T-helper 1 cell (primary cell): ENCODE results near the gene ZNF540.
"Not testable (repeated sequence)": the region's sequence is repeated elsewhere in the genome, so short reads cannot be mapped to it uniquely, and the experiment has no call there.

ENCODE experiments used
- DNase-seq, 5 donors: peaks; one replicate each; pipeline ENCODE4 v3.0.0-alpha.2; 2012 to 2020
- total RNA-seq, 4 donors: gene quantifications; one replicate each; lab custom pipeline; 2026; lab: John Stamatoyannopoulos, UW

ZNF540 gene
- total RNA-seq: 11.3 to 22.0 (median 19.4) reads per million in 4 donors

DNA sequence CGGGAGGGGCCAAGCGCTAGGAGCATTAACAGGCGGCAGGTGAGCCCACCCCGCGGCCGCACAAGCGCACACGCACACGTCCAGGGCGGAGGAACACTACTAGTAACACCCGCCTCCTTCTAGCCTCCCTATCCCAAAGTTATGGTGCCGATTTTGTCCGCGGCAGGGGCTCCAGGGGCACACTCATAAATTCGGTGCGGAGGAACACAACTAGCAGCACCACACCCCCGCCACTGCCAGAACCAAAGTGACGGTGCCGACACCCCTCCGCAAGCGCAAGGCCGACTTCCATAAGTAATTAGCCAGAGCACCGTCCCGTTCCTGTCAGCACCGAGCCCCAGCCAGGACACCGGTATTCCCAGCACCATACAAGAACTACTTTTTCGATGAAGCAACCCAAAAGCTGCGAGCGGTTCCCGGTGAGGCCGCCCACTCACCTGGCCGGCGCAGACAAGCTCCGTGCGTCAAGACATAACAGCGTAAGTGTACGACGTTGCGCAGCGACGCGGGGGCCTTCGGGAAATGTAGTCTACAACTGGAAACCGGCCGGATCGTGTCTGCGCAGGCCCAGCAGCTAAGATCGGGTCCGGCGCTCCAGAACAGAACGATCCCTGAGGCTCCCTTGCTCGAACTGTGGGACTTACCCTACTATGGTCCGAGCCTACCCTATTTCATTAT lies at the start of gene ZNF540, which contains the start of gene ZNF571:
Gene ZNF540, plus strand, starts transcription at position 573 of the 678 bp plus-strand sequence. CDS start 3,572 bp downstream, outside the sequence.
Gene ZNF571, minus strand, starts transcription at position 489 of the 678 bp plus-strand sequence. CDS start 8,116 bp downstream, outside the sequence.
- peak; percentile 79 to 91 (median 84) for DNase-seq

DNA sequence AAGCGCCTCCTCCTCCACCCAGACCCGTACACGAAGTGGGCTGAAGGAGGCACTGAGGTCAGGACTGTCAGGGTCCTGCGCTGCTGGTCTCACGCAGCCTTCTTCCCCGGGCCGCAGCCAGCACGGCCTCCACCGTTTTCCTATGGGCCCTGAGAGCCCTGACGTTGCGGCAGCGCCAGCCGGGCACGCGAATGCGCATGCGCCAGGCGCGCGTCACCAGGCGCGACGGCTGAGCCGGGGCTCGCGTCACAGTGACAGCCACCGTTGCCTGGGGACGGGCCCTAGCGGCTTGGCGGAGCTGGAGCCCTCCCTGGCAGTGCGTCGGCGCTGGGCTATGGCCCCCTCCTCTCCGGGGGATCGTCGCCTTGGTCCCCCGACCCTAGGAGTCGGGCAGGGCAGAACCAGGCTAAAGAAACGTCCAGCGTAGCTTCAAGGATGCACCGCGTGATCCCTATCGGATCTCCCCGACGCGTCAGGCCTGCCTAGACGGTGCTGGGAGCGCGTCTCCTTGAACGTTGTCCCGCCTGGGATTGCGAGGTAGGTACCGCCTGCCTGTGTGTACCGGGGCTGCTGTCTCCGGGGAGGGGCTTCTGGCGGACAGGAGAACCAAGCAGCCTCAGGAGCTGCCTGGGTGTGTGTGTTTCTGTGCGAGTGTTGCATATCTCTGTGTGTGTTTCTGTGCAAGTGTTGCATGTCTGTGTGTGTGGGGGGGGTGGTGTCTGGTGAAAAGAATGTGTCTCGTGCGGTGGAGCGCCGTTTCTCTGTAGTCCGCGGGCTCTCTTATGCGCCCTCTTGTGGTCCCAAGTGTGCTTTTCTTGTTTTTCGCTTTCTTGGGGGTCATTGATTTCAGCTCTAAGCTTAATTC lies 43.3 kb upstream of the ZNF540 start:
- DNase-seq: peak; percentile 18 to 66 (median 34)

DNA sequence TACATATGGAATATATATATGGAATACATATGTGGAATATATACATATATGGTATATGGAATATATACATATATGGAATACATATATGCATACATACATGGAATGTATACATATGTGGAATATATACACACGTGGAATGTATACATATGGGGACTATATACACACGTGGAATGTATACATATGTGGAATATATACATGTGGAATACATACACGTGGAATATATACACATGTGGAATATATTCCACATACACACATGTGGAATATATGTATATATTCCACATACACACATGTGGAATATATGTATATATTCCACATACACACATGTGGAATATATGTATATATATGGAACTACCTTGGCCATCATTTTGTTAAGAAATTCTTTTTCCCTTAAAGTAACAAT lies 31.2 kb upstream of the ZNF540 start:
- DNase-seq: no peak

DNA sequence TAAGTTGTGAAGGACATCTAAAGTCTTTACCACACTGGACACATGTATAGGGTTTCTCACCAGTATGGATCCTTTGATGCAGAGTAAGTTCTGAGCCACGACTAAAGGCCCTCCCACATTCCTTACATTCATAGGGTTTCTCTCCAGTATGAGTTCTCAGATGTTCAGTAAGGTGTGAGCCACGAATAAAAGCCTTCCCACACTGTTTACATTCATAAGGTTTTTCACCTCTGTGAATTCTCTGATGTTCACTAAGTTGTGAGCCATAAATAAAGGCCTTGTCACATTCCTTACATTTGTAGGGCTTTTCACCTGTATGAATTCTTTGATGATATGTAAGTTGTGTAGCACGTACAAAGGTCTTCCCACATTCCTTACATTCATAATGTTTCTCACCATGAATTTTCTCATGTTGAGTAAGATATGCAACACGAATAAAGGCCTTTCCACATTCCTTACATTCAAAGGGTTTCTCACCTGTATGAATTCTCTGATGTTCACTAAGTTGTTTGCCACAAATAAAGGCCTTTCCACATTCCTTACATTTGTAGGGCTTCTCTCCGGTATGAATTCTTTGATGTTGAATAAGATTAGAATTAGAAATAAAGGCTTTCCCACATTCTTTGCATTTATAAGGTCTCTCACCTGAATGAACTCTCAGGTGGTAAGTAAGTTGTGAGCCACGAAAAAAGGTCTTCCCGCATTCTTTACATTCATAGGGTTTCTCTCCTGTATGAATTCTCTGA lies 29.9 kb upstream of the ZNF540 start:
- DNase-seq: no peak

DNA sequence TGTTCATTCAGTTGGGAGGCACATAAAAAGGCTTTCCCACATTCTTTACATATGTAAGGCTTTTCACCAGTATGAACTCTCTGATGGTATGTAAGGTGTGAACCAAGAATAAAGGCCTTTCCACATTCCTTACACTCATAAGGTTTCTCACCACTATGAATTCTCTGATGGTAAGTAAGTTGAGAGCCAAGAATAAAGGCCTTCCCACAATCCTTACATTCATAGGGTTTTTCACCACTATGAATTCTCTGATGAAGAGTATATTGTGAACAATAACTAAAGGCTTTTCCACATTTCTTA lies 29.4 kb upstream of the ZNF540 start:
- no peak for DNase-seq

DNA sequence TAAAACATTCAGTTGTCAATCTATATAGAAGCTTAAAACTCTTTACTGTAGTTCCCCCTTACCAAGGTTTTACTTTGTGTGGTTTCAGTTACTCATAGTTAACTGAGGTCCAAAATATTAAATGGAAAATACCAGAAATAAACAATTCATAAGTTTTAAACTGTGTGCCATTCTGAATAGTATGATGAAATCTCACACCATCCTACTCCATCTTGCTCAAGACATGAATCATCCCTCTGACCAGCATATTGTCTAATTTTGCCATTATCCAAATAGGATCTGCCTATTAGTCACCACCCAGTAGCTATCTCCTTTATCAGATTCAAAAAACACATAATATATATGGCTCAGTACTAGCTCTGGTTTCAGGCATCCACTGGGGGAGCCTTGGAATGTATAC lies 22.5 kb upstream of the ZNF540 start:
- no peak for DNase-seq

DNA sequence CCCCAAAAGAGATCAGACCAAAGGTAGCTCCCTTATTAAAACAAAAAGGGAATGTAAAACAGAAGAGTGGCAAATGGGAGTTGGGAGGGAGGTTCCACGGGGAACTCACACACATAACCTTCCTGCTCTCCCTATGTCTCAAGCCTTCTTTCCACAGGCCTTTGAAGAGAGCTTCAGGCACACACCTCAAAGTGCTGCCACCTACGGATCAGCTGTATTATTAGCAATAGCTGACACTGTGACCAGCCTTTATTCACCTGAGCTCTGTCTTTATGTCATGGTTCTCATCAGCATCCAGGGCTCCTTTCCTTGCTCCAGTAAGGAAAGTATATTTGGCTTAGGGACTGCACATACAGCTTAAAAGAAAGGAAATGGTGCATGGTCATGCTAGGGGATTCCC lies 11.3 kb upstream of the ZNF540 start:
- no peak for DNase-seq

DNA sequence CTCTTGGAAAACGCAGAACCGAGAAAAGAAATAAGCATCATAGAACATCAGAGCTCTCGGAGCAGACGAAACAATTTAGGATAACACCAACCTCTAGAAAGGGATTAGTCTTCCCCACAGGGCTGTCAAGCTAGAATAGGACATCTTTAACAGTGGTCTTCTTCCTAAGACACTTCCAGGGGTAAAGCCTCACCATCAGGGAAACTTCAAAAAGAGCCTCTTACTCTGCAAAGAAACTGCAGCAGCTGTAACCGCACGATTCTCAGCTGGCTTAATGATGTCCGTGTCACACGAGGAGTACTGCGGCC lies 726 bp upstream of the ZNF540 start:
- no peak for DNase-seq

DNA sequence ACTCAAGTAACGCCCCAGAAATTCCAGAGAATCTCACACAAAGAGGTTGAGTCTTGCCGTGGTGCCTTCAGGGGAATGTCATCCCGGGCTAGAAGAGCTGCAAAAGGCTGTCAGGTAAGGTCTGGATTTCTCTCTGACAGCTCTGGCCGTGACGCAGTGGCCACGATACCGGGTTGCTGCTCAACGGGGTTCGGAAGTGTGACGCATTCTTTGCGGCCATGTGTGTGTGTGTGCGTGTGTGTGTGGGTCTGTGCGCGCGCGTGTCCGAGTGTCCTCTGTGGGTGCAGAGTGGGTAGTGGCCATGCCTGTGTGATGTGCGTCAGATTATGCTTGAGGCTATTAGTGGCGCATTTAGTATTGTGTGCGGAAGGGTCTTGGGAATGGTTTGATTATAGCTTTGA lies 306 bp downstream of the ZNF540 start:
- peak; percentile 33 to 61 (median 50) for DNase-seq

DNA sequence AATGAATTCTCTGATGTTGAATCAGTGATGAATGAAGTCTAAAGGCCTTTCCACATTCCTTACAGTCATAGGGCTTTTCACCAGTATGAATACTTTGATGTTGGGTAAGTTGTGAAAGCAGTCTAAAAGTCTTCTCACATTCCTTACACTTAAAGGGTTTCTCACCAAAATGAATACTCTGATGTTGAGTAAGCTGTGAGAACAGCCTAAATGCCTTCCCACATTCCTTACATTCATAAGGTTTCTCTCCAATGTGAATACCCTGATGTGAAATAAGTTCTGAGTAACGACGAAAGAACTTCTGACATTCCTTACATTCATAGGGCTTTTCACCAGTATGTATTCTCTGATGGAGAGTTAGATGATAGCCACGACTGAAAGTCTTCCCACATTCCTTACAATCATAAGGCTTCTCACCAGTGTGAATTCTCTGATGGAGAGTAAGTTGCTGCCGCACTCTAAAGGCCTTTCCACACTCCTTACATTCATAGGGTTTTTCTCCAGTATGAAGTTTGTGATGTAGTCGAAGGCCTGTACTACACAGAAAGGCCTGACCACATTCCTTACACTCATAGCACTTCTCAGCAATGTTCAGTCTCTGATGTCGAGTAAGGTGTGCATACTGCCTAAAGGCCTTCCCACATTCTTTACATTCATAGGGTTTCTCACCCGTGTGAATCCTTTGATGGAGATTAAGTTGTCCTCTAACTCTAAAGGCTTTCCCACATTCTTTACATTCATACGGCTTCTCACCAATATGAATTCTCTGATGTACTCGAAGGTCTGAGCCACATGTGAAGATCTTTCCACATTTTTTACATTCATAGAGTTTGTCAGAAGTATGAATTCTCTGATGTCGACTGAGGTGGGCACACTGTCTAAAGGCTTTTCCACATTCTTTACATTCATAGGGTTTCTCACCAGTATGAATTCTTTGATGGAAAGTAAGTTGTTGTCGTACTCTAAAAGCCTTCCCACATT lies 40.7 kb downstream of the ZNF540 start:
- DNase-seq: no peak

DNA sequence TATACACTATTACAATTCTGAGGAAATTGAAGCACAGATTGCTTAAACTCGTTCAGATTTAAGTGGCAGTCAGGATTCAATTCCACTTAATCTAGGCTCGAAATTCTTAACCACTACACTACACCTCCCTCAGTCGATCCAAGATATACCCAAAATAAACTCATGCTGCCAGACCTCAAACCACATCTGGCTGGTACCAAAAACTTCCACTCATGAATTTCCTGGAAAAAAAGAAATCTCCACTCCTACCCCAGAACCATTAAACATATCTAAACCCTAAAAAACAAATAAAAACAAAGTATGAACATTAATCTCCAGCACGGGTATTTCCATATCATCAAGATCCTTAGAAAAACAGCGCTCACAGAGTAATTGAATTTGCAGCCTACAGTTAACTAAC lies 59.4 kb downstream of the ZNF540 start:
- no peak for DNase-seq

DNA sequence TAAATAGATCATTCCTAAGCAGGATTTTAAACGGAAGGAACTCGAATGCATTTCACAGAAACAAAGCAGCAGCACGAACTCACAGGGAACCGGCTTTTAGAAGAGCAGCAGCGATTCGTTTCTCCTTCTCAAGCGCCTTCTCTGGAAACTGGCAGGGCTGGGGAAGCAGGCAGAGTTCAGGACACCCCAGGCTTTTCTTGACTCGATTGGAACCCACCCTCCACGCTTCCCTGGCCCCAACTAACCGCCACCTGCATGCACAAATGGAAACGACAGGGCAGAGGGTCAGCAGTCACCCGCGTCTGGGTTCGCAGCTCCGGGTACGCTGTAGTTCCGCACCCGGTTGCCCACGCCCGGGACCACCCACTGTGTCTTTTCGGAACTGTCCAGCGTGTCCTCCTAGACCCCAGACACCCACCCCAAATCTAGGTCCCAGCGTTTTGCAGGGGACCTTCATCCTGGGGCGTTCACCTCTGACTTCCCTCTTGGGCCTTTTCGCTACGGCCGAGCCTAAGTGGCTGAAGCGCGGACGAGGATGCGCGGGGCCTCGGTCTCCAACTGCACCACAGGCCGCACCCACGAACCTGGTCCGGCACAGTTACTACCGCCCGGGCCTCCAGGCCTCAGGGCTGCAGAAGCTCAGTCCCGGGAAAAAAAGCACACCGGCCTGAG lies 60.1 kb downstream of the ZNF540 start:
- DNase-seq: peak in 3 of 5 donors; percentile 1 to 37 (median 7)

DNA sequence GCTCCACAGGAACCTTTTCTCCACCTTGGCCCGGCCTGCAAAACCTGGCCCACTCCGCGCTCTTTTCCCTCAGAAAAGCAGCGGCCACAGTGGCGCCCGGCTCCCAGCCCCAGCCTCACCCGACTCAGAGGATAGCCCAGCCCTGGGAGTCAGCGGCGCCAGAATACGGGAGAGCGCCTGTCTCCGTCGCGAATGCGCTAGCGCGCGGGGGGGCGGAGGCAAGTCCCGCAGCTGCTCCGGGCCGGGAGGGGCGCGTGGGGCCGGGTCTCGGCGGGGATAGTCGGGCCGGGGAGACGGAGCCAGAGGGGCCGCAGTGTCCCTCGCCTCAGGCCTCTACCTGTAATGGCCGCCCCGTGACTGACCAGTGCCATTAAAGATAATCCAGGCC lies 60.6 kb downstream of the ZNF540 start, which contains the start of gene ZFP30:
Gene ZFP30, minus strand, starts transcription at position 165 of the 388 bp plus-strand sequence. CDS start 7,643 bp downstream, outside the sequence.
- DNase-seq: peak; percentile 50 to 81 (median 65)

DNA sequence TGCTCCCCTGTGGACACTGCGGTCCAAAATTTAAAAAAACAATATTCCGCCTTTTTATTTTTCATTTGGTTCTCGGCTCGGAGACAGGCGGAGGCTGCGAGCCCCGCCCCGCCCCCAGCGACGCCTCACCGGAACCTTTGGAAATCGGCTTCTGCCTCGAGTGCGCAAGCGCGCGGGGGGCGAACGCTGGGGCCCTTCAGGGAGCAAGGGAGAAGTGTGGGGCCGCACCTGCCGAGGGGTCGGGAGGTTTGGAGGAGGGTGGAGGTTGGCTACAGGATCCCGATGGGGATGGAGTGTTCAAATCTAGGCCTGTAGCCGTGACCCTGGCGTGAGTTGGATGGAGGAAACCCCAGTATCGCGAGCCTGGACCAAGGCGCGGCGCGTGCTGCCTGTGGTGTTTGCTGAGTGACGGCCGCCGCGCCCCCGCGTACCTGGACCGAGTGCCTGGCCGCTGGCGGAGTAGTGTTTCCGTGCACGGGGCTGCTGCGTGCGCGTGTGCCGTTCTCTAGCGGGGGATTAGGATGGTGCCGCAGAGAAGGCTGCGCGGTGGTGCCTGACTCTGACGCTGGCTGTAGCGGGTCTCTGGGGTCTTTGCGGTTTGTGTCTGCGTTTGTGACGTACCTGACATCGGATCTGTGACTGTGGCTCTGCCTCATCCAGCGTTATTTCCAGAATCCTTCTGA lies 61.2 kb downstream of the ZNF540 start:
- peak; percentile 63 to 80 (median 78) for DNase-seq

DNA sequence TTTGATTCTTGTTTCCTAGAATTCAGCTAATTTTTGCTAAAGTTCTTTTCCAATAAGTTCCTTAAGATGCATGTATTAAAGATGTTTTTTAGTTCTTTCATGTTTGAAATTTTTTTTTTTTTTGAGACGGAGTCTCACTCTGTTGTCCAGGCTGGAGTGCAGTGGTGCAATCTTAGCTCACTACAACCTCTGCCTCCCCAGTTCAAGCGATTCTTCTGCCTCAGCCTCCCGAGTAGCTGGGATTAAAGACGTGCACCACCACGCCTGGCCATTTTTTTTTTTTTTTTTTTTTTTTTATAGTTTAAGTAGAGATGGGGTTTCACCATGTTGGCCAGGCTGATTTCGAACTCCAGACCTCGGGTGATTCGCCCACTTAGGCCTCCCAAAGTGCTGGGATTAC lies 62.5 kb downstream of the ZNF540 start:
- DNase-seq: not testable (repeated sequence)
